ENCODE measurements around the gene C10orf90. TPM values are rescaled to one million over a fixed set of nuclear protein-coding genes. Genes with fewer than 3 reads are reported as not detected.

Gene C10orf90
- polyA plus RNA-seq, 3 donors: not detected

DNA sequence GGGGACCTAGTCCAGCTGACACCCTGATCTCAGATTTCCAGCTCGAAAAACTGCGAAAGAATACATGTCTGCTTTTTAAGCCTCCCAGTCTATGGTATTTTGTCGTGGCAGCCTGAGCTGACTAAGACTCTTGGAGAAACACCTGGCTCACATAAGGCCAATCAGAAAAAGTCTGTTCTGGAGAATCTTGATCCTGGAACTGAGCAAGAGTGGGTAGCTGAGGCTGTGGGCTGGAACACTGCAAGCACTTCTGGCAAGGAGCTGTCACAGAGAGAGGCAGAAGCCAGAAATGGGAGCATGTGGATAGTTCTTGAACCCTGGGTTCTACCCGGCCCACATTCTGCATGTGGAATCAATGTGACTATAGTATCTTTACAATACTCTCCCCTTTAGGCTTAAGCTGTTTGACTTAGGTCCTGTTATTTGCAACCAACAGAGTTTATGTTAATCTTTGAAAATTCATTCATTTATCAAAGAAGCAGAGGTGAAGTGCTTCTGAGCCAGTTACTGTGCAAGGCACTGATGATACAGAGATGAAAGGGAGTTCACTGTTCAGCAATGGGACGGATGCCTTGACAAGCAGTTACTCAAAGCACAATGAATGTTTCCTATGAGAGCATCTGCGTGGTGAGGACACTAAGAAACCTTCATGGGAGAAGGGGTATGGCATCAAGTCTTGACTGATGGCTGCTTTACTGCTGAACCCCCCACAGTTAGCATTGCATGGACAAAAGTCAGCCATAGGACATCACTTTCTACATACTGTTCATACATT is 4.4 kb upstream of the C10orf90 start:
- Histone ChIP-seq H3K9me3 (replicated peaks in 1 of 2; ENCODE audit: control insufficient read depth in 1 of 2, insufficient read depth in 1 of 2, low read length in 2 of 2) (peaks cover 6 to 8% of the 10 kb centered on the region in 2 donors), H3K79me2 (ENCODE audit: insufficient read depth, low read length) (no peaks in the 10 kb centered on the region), H2AFZ (ENCODE audit: insufficient read depth, low read depth, low read length, poor library complexity, severe bottlenecking) (no peak overlapping the region), H4K20me1 (ENCODE audit: insufficient read depth, low read length) (no peaks in the 10 kb centered on the region), H3K4me1 (ENCODE audit: control insufficient read depth in 1 of 2, insufficient read depth in 2 of 2, low read length in 2 of 2) (no peaks in the 10 kb centered on the region), H3K27ac (ENCODE audit: low read depth in 1 of 2, low read length in 2 of 2) (no peak overlapping the region), H3K4me3 (replicated peaks in 1 of 3; ENCODE audit: low read depth in 2 of 3, low read length in 3 of 3) (no peak overlapping the region), H3K4me2 (replicated peaks; ENCODE audit: extremely low read depth, low read length, poor library complexity, severe bottlenecking) (no peak overlapping the region), H3K27me3 (ENCODE audit: control insufficient read depth in 2 of 2, insufficient read depth in 2 of 2, low read length in 2 of 2) (no peaks in the 10 kb centered on the region), H3K36me3 (replicated peaks in 1 of 2; ENCODE audit: control insufficient read depth in 1 of 2, insufficient read depth in 2 of 2, low read length in 2 of 2) (no peaks in the 10 kb centered on the region), H3K9ac (ENCODE audit: insufficient read depth, low read length, poor library complexity, severe bottlenecking) (no peak overlapping the region)
- peaks cover 0 to 10% (median 6%) of the 10 kb centered on the region in 7 donors for H3K9me3 Mint-ChIP-seq
- WGBS (ENCODE audit: insufficient coverage): 97% methylated on average over 4 of the region's 6 CpGs
- no peaks in the 10 kb centered on the region for H3K27me3 Mint-ChIP-seq (ENCODE audit: low read depth in 3 of 3)
- TF ChIP-seq, protein P1, sequence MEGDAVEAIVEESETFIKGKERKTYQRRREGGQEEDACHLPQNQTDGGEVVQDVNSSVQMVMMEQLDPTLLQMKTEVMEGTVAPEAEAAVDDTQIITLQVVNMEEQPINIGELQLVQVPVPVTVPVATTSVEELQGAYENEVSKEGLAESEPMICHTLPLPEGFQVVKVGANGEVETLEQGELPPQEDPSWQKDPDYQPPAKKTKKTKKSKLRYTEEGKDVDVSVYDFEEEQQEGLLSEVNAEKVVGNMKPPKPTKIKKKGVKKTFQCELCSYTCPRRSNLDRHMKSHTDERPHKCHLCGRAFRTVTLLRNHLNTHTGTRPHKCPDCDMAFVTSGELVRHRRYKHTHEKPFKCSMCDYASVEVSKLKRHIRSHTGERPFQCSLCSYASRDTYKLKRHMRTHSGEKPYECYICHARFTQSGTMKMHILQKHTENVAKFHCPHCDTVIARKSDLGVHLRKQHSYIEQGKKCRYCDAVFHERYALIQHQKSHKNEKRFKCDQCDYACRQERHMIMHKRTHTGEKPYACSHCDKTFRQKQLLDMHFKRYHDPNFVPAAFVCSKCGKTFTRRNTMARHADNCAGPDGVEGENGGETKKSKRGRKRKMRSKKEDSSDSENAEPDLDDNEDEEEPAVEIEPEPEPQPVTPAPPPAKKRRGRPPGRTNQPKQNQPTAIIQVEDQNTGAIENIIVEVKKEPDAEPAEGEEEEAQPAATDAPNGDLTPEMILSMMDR (IDR thresholded peaks at IDR 0.05): no peak
- DNase-seq: no peak
- H3K4me1 Mint-ChIP-seq: no peaks in the 10 kb centered on the region
- H3K4me3 Mint-ChIP-seq: no peak overlapping the region
- no peaks in the 10 kb centered on the region for H3K36me3 Mint-ChIP-seq
- no peak overlapping the region for H3K27ac Mint-ChIP-seq
- intact Hi-C loops (cut with micrococcal nuclease): no loop called here

DNA sequence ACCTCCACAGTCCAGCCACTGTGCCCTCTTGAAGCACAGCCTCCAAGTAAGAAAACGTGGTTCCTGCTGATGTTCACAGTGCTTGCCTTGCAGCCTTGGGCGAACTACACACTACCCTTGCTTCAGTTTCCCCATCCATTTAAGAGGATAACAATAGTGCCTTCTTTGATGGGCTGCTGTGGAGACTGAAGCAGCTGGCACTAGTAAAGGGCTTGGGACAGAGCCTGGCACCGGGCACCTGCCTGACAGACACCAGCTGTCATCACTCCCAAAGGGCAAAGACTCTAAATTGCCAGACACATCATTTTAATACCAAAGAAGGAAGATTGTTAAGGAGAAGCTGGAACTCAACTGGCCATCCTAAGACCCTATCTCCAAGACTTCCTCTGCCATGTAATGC is 3.1 kb upstream of the C10orf90 start:
- Histone ChIP-seq H3K27ac (ENCODE audit: low read depth in 1 of 2, low read length in 2 of 2) (no peak overlapping the region), H3K9ac (ENCODE audit: insufficient read depth, low read length, poor library complexity, severe bottlenecking) (no peak overlapping the region), H4K20me1 (ENCODE audit: insufficient read depth, low read length) (no peaks in the 10 kb centered on the region), H3K27me3 (ENCODE audit: control insufficient read depth in 2 of 2, insufficient read depth in 2 of 2, low read length in 2 of 2) (no peaks in the 10 kb centered on the region), H3K4me2 (replicated peaks; ENCODE audit: extremely low read depth, low read length, poor library complexity, severe bottlenecking) (no peak overlapping the region), H3K79me2 (ENCODE audit: insufficient read depth, low read length) (no peaks in the 10 kb centered on the region), H2AFZ (ENCODE audit: insufficient read depth, low read depth, low read length, poor library complexity, severe bottlenecking) (no peak overlapping the region), H3K4me3 (replicated peaks in 1 of 3; ENCODE audit: low read depth in 2 of 3, low read length in 3 of 3) (no peak overlapping the region), H3K4me1 (ENCODE audit: control insufficient read depth in 1 of 2, insufficient read depth in 2 of 2, low read length in 2 of 2) (no peaks in the 10 kb centered on the region), H3K9me3 (replicated peaks in 1 of 2; ENCODE audit: control insufficient read depth in 1 of 2, insufficient read depth in 1 of 2, low read length in 2 of 2) (peaks cover 6 to 8% of the 10 kb centered on the region in 2 donors), H3K36me3 (replicated peaks in 1 of 2; ENCODE audit: control insufficient read depth in 1 of 2, insufficient read depth in 2 of 2, low read length in 2 of 2) (no peaks in the 10 kb centered on the region)
- Mint-ChIP-seq H3K27ac (no peak overlapping the region), H3K4me1 (no peaks in the 10 kb centered on the region), H3K9me3 (peaks cover 0 to 11% (median 6%) of the 10 kb centered on the region in 7 donors), H3K27me3 (ENCODE audit: low read depth in 3 of 3) (peaks cover 0 to 3% (median 0%) of the 10 kb centered on the region in 3 donors), H3K4me3 (no peak overlapping the region), H3K36me3 (no peaks in the 10 kb centered on the region)
- TF ChIP-seq, protein P1 (IDR thresholded peaks at IDR 0.05): no peak
- DNase-seq: no peak
- intact Hi-C loops (cut with micrococcal nuclease): no loop called here
- WGBS (ENCODE audit: insufficient coverage): 89% methylated on average over 1 of the region's 3 CpGs
